Esophagus muscularis mucosa (tissue), 3 donors: Measurements from ENCODE around the gene CFAP70.

Source experiments
- POLR2A ChIP-seq: fragments of 450-650 bp; IDR thresholded peaks from one replicate; pipeline ENCODE4 v1.6.1; 2017; ENCODE audit warnings: antibody characterized with exemption, moderate library complexity, mild to moderate bottlenecking, low read depth
- POLR2AphosphoS5 ChIP-seq, 2 donors: sonication (generic); formaldehyde crosslinking; IDR thresholded peaks; one replicate each; pipeline ENCODE4 v1.6.1; 2017; ENCODE audit warnings: antibody characterized with exemption in 2 of 2
- TF ChIP-seq, protein P1 (sequence below), 3 experiments: fragments of 200-600 bp in 2 of 3; fragments of 450-650 bp in 1 of 3; sonication (generic) in 2 of 3; IDR thresholded peaks; one replicate each; pipeline ENCODE4 v1.5.1; 2017 to 2019; ENCODE audit warnings: antibody characterized with exemption in 3 of 3, mild to moderate bottlenecking in 2 of 3, moderate library complexity in 1 of 3

DNA sequence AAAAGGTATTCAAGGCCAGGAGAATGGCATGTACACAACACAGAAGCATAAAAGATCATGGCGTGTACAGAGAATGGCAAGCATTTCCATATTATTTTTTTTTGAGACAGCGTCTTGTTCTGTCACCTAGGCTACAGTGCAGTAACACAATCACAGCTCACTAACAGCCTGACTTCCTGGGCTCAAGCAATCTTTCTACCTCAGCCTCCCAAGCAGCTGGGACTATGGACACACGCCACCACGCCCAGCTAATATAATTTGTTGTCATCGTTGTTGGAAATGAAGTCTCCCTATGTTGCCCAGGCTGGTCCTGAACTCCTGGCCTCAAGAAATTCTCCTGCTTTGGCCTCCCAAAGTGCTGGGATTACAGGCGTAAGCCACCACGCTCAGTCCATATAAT, 27.9 kb upstream of the CFAP70 start:
- TF ChIP-seq POLR2AphosphoS5 (IDR thresholded peaks at IDR 0.05): no peak
- TF ChIP-seq, protein P1, sequence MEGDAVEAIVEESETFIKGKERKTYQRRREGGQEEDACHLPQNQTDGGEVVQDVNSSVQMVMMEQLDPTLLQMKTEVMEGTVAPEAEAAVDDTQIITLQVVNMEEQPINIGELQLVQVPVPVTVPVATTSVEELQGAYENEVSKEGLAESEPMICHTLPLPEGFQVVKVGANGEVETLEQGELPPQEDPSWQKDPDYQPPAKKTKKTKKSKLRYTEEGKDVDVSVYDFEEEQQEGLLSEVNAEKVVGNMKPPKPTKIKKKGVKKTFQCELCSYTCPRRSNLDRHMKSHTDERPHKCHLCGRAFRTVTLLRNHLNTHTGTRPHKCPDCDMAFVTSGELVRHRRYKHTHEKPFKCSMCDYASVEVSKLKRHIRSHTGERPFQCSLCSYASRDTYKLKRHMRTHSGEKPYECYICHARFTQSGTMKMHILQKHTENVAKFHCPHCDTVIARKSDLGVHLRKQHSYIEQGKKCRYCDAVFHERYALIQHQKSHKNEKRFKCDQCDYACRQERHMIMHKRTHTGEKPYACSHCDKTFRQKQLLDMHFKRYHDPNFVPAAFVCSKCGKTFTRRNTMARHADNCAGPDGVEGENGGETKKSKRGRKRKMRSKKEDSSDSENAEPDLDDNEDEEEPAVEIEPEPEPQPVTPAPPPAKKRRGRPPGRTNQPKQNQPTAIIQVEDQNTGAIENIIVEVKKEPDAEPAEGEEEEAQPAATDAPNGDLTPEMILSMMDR (IDR thresholded peaks at IDR 0.05): no peak
- no peak for TF ChIP-seq POLR2A
